K562 (cell line): ENCODE data around the gene RNF115. TPM values are rescaled to one million over a fixed set of nuclear protein-coding genes. Genes with fewer than 3 reads are reported as not detected.

Experiments
- ATAC-seq: fragments of 200-7000 bp; cut with Tn5 transposase; 3 replicates; pipeline ENCODE4 v1.9.1; 2020; ENCODE audit warnings: moderate library complexity
- BruUV-seq: library from RNA; stranded (reverse); fragments of 400-500 nt; replicated peaks from 2 replicates; lab custom pipeline; 2021; lab: Mats Ljungman, UMichigan
- CTCF ChIA-PET: fragments of 300-600 bp; formaldehyde crosslinking; extraction: SDS; loops from one replicate; lab custom pipeline; 2021; ENCODE audit warnings: low intra/inter-chr PET ratio; lab: Yijun Ruan, JAX
- POLR2A ChIA-PET: fragments of 300-600, 350-650 bp; sonication (Branson Sonifier 250); formaldehyde crosslinking; extraction: SDS; loops from one replicate; lab custom pipeline; 2021; ENCODE audit warnings: antibody characterized with exemption, inconsistent platforms; lab: Yijun Ruan, JAX
- DNase-seq, 4 experiments: peaks; one replicate each; pipeline versions ENCODE4 v3.0.0 to v3.0.0-alpha.2; 2011 to 2018; ENCODE audit warnings: low spot score in 3 of 4, mixed read lengths in 3 of 4; ENCODE audit errors: extremely low read depth in 1 of 4
- FAIRE-seq: peaks from 2 replicates; lab custom pipeline; 2011; peaks lifted over from hg19 to GRCh38; lab: Jason Lieb, UNC
- H2AFZ ChIP-seq: 2 replicates; pipeline ENCODE4 v1.6.0; 2011; ENCODE audit warnings: low read depth, low read length, control low read depth, inconsistent platforms
- H3K27ac ChIP-seq: fragments of 200-600 bp; 3 replicates; pipeline ENCODE4 v1.8.0; 2011; ENCODE audit warnings: low read depth, mild to moderate bottlenecking, control low read depth, inconsistent platforms, low read length, moderate library complexity, mixed read lengths; ENCODE audit errors: extremely low read depth
- H3K27me3 ChIP-seq, 2 experiments: fragments of 300-600 bp in 1 of 2; 2 replicates in 1 of 2; 3 replicates in 1 of 2; pipeline versions ENCODE4 v1.6.0 to v1.8.0; 2011; ENCODE audit warnings: inconsistent platforms in 2 of 2, low read length in 2 of 2, mild to moderate bottlenecking in 1 of 2, mixed read lengths in 1 of 2, moderate library complexity in 1 of 2; ENCODE audit not compliant: control insufficient read depth in 2 of 2, insufficient read depth in 2 of 2
- H3K36me3 ChIP-seq: fragments of 300-600 bp; 3 replicates; pipeline ENCODE4 v1.8.0; 2011; ENCODE audit warnings: mild to moderate bottlenecking, low read length, inconsistent platforms; ENCODE audit not compliant: control insufficient read depth, insufficient read depth
- H3K4me1 ChIP-seq, 2 experiments: fragments of 200-600 bp in 1 of 2; replicated peaks in 1 of 2; 2 replicates in 1 of 2; 3 replicates in 1 of 2; pipeline versions ENCODE4 v1.5.1 to v1.8.0; 2011; ENCODE audit warnings: inconsistent platforms in 2 of 2, low read length in 2 of 2, mild to moderate bottlenecking in 1 of 2, mixed read lengths in 1 of 2, moderate library complexity in 1 of 2; ENCODE audit not compliant: control insufficient read depth in 2 of 2, insufficient read depth in 2 of 2
- H3K4me2 ChIP-seq: 2 replicates; pipeline ENCODE4 v1.6.1; 2011; ENCODE audit warnings: low read length, control low read depth, inconsistent platforms, mixed read lengths; ENCODE audit not compliant: insufficient read depth
- H3K4me3 ChIP-seq: fragments of 200-600 bp; sonication (generic), shearing (Covaris generic); 2 replicates; pipeline ENCODE4 v1.5.1; 2016; ENCODE audit warnings: control low read depth, inconsistent platforms
- H3K79me2 ChIP-seq: fragments of 200-600 bp; 3 replicates; pipeline ENCODE4 v1.8.0; 2011; ENCODE audit warnings: low read length, inconsistent platforms; ENCODE audit not compliant: control insufficient read depth, insufficient read depth
- H3K9ac ChIP-seq, 2 experiments: 2 replicates each; pipeline versions ENCODE4 v1.6.0 to v1.6.1; 2011; ENCODE audit warnings: low read depth in 2 of 2, low read length in 2 of 2, control low read depth in 1 of 2, inconsistent platforms in 1 of 2, mild to moderate bottlenecking in 1 of 2, mixed read lengths in 1 of 2; ENCODE audit not compliant: insufficient read depth in 1 of 2
- H3K9me1 ChIP-seq: one replicate; pipeline ENCODE4 v1.6.0; 2011; ENCODE audit warnings: inconsistent platforms, mild to moderate bottlenecking, low read length, moderate library complexity; ENCODE audit not compliant: control insufficient read depth, insufficient read depth
- H3K9me3 ChIP-seq: replicated peaks from 2 replicates; pipeline ENCODE4 v1.5.1; 2011; ENCODE audit warnings: low read depth, low read length, inconsistent platforms; ENCODE audit not compliant: control insufficient read depth, insufficient read depth
- H4K20me1 ChIP-seq: replicated peaks from 2 replicates; pipeline ENCODE4 v1.6.1; 2011; ENCODE audit warnings: low read length, inconsistent platforms, mixed read lengths; ENCODE audit not compliant: control insufficient read depth, insufficient read depth
- ARID4B ChIP-seq: sonication (generic); formaldehyde crosslinking; IDR thresholded peaks from 2 replicates; pipeline ENCODE4 v1.8.0; 2022; ENCODE audit warnings: mild to moderate bottlenecking, missing genetic modification reagents
- C11orf30 ChIP-seq: fragments of 450-650 bp; IDR thresholded peaks from 2 replicates; pipeline ENCODE4 v1.6.1; 2016; ENCODE audit warnings: low read depth, mild to moderate bottlenecking
- KLF16 ChIP-seq: IDR thresholded peaks from 2 replicates; pipeline ENCODE4 v1.6.1; 2016; ENCODE audit warnings: antibody characterized with exemption
- PPARD ChIP-seq: fragments of 250-450 bp; sonication (Bioruptor Pico); IDR thresholded peaks from 2 replicates; pipeline ENCODE4 v1.8.0; 2022; ENCODE audit warnings: inconsistent platforms, mild to moderate bottlenecking, moderate library complexity
- PRDM10 ChIP-seq: fragments of 450-650 bp; IDR thresholded peaks from 2 replicates; pipeline ENCODE4 v1.6.1; 2018; ENCODE audit not compliant: partially characterized antibody
- THAP12 ChIP-seq: fragments of 250-450 bp; sonication (Bioruptor Pico); IDR thresholded peaks from 2 replicates; pipeline ENCODE4 v1.9.0; 2021; ENCODE audit warnings: mild to moderate bottlenecking, inconsistent platforms
- ZNF316 ChIP-seq: fragments of 450-650 bp; IDR thresholded peaks from 2 replicates; pipeline ENCODE4 v1.6.1; 2016
- WGBS: fragments of 100-300 bp; shearing (Covaris generic); methylation state at CpG from one replicate; pipeline ENCODE4 v1.1.6; 2016; ENCODE audit warnings: low coverage, mixed read lengths; ENCODE audit not compliant: insufficient coverage; ENCODE audit errors: missing lambda C conversion rate; 5-methylcytosine and 5-hydroxymethylcytosine counted together
- in situ Hi-C: fragments of 300-500 bp; cut with MboI; formaldehyde crosslinking; loops from 4 replicates; pipeline ENCODE4 v1.15.0; 2018; ENCODE audit warnings: inconsistent platforms, mixed read lengths
- intact Hi-C: fragments of 100-400 bp; cut with micrococcal nuclease; formaldehyde crosslinking; loops from 2 replicates; pipeline ENCODE4 v1.14.2; 2022
- polyA plus RNA-seq, 8 experiments: library from polyadenylated mRNA; depleted of rRNA in 4 of 8; stranded (reverse) in 5 of 8; unstranded in 3 of 8; fragments of >200 nt; fragmentation: Nextera tagmentation in 2 of 8; fragmentation: Illumina TruSeq in 1 of 8; extraction: Ambion mirVana in 2 of 8; extraction: Trizol in 1 of 8; gene quantifications; 2 replicates each; pipeline versions ENCODE4 v1.2.1 to v1.2.3, GENCODE V29; 2011 to 2014; ENCODE audit warnings: inconsistent platforms in 1 of 8, missing spikeins in 1 of 8
- total RNA-seq, 7 experiments: library from RNA; depleted of rRNA in 6 of 7; stranded (reverse); fragments of >200 nt in 6 of 7; fragmentation: Illumina TruSeq in 2 of 7; extraction: Trizol in 2 of 7; gene quantifications; 2 replicates each; pipeline versions ENCODE4 v1.2.1 to v1.2.3, GENCODE V29; 2011 to 2021; ENCODE audit warnings: low replicate concordance in 1 of 7

Gene RNF115
- total and polyA plus RNA-seq, 9 of the 15 experiments (the other 6 are each of a cell fraction or from before 2014, with no cell fraction given), result 1.9 to 14.3 (median 9.5) TPM

GRCh38 chr1:145799806-145800205 is 24.1 kb downstream of the RNF115 start:
- no peak overlapping the region for H3K4me3 ChIP-seq
- 90% methylated on average over 2 of the region's 2 CpGs for WGBS
- ChIA-PET POLR2A (no interaction called here), CTCF (no interaction called here)
- in situ Hi-C loops, result loop anchor here (10.0 kb wide), 1 partner anchor 305 kb away; no protein-coding TSS in a partner anchor
- no peak for TF ChIP-seq THAP12 (CRISPR knock-in tag)
- TF ChIP-seq PPARD (CRISPR knock-in tag), result no peak
- TF ChIP-seq ARID4B (CRISPR knock-in tag), result no peak
- TF ChIP-seq PRDM10, result no peak
- TF ChIP-seq ZNF316, result peak; percentile 38; the same call in 1 of the 2 replicates
- TF ChIP-seq KLF16, result no peak
- TF ChIP-seq C11orf30, result 0 out of 2 replicates have a peak, but pooled peaks have one; percentile 24
- H3K36me3 ChIP-seq, result peaks cover 3% of the 10 kb centered on the region; the same call in 1 of the 3 replicates
- H3K4me2 ChIP-seq, result no peak overlapping the region
- peaks cover 28% of the 10 kb centered on the region for H3K79me2 ChIP-seq
- DNase-seq (no peak), ATAC-seq (no peak), FAIRE-seq (no peak)
- H2AFZ ChIP-seq, result no peak overlapping the region
- H3K9ac ChIP-seq, result no peak overlapping the region
- no TSS peak for BruUV-seq
- no peaks in the 10 kb centered on the region; a peak in 1 of 5 replicates for H3K4me1 ChIP-seq
- H3K9me3 ChIP-seq, result peaks cover 15% of the 10 kb centered on the region
- H3K27ac ChIP-seq, result no peak overlapping the region
- H4K20me1 ChIP-seq, result 0 out of 2 replicates have a peak, but pooled peaks cover 3% of the 10 kb centered on the region
- no peaks in the 10 kb centered on the region for H3K9me1 ChIP-seq
- intact Hi-C loops, result no loop called here
- no peaks in the 10 kb centered on the region for H3K27me3 ChIP-seq
